ENCODE measurements around the gene LTB. TPM values are rescaled to one million over a fixed set of nuclear protein-coding genes. Genes with fewer than 3 reads are reported as not detected.

The LTB gene, protein sequence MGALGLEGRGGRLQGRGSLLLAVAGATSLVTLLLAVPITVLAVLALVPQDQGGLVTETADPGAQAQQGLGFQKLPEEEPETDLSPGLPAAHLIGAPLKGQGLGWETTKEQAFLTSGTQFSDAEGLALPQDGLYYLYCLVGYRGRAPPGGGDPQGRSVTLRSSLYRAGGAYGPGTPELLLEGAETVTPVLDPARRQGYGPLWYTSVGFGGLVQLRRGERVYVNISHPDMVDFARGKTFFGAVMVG
- 1,000 to 10,000 TPM; 1,438 to 1,452 TPM for total RNA-seq

GRCh38 chr6:31582230-31582643 is at the start of gene LTB:
LTB (minus strand) TSS chr6:31582424; CDS start chr6:31582417, 7 bp downstream.

DNA sequence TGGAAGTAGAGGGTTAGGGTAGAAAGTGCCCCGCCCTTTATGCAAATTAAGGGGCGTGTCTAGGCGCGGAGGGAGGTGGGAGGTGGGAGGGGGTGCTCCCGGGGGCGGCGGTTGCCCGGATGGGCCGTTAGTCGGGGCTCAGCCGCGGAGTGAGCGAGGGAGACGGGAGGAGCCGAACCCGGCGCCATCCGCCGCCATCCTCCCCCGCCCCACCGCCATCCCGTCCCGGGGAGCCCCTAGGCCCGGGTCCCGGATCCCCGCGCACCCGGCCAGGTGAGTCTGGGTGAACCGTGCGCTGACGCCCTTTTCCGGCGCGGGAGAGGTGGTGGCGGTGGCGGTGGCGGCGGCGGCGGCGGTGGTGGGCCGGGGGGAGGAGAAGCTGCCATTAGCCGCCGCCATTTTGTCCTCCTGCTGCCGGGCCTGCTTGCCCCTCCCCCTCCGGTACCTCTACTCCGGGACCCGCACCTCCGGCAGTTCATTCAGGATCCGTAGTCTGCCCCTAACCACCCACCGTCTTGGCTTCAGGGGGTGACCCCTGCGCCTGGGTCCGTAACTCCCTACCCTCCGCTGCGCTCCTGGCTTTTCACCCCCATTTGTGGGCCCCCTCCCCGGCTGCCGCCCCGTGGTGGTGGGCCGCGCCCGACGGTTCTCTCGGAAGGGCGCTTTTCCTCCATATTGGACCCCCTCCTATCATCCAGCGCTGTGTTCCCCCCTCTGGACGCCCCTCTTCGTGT is 38.5 kb upstream of the LTB start, which contains the start of gene PRRC2A:
TSS of gene PRRC2A (plus strand) at position 130 of the 734 bp plus-strand sequence. CDS start 2,075 bp downstream, outside the sequence.

DNA sequence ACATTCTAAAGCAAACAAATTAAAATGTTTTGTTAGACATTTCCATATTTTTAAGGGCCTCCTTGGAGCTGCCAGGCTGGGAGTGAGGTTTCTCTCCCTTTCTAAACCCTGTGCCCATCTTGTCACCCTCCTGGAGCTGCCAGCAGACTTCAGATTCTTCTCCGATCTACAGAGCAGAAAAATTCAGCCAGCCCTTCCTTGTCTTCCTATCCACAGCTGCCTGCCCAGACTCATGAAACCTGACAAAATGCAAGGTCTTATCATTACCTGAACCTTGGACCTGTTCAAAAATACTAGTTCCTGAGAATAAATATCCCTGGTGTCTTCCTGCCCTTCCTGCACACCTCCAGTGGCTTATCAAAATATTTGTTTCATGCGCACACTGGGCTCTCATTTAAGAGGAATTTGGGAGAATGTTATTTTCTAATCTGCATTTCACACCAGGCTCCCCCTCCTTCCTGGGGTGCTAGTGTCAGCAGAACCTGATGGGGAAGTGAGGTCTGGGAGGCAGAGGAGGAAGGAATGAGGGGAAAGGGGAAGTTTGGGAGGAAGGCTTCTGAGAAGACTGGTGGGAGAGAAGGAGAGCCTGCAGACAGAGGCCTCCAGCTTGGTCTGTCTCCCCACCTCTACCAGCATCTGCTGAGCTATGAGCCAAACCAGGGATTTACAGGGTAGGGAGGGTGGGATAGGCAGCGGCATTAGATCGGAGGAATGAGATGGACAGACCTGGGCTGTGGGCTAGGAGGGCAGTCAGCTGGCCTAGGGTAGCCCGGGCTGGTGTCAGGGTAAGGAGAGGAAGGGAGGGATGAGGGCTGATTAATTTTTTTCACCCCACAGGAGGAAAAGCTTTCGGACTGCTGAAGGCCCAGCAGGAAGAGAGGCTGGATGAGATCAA is 32.7 kb upstream of the LTB start, which contains the start of gene AIF1:
TSS of gene AIF1 (plus strand) at position 551 of the 895 bp plus-strand sequence. CDS start at position 647, 96 bp downstream.

GRCh38 chr6:31586008-31586407 is 3.8 kb upstream of the LTB start, which contains the start of gene LST1:
LST1 (plus strand) TSS chr6:31586277; CDS start chr6:31587300, 1,023 bp downstream.

GRCh38 chr6:31575335-31575901 is 6.8 kb downstream of the LTB start, which contains the start of gene TNF:
TNF (plus strand) TSS chr6:31575565; CDS start chr6:31575742, 177 bp downstream.

DNA sequence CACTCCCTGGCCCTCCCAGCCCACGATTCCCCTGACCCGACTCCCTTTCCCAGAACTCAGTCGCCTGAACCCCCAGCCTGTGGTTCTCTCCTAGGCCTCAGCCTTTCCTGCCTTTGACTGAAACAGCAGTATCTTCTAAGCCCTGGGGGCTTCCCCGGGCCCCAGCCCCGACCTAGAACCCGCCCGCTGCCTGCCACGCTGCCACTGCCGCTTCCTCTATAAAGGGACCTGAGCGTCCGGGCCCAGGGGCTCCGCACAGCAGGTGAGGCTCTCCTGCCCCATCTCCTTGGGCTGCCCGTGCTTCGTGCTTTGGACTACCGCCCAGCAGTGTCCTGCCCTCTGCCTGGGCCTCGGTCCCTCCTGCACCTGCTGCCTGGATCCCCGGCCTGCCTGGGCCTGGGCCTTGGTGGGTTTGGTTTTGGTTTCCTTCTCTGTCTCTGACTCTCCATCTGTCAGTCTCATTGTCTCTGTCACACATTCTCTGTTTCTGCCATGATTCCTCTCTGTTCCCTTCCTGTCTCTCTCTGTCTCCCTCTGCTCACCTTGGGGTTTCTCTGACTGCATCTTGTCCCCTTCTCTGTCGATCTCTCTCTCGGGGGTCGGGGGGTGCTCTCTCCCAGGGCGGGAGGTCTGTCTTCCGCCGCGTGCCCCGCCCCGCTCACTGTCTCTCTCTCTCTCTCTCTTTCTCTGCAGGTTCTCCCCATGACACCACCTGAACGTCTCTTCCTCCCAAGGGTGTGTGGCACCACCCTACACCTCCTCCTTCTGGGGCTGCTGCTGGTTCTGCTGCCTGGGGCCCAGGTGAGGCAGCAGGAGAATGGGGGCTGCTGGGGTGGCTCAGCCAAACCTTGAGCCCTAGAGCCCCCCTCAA is 9.9 kb downstream of the LTB start, which contains the start of gene LTA:
TSS of gene LTA (plus strand) at position 249 of the 871 bp plus-strand sequence. CDS start at position 703, 454 bp downstream.

GRCh38 chr6:31546958-31547726 is 35.1 kb downstream of the LTB start, which contains the start of gene NFKBIL1:
NFKBIL1 (plus strand) TSS chr6:31547608; CDS start chr6:31547695, 87 bp downstream.

GRCh38 chr6:31546339-31546957 is 35.8 kb downstream of the LTB start, which contains the start of gene ATP6V1G2:
ATP6V1G2 (minus strand) TSS chr6:31546608; CDS start chr6:31546559, 49 bp downstream.

DNA sequence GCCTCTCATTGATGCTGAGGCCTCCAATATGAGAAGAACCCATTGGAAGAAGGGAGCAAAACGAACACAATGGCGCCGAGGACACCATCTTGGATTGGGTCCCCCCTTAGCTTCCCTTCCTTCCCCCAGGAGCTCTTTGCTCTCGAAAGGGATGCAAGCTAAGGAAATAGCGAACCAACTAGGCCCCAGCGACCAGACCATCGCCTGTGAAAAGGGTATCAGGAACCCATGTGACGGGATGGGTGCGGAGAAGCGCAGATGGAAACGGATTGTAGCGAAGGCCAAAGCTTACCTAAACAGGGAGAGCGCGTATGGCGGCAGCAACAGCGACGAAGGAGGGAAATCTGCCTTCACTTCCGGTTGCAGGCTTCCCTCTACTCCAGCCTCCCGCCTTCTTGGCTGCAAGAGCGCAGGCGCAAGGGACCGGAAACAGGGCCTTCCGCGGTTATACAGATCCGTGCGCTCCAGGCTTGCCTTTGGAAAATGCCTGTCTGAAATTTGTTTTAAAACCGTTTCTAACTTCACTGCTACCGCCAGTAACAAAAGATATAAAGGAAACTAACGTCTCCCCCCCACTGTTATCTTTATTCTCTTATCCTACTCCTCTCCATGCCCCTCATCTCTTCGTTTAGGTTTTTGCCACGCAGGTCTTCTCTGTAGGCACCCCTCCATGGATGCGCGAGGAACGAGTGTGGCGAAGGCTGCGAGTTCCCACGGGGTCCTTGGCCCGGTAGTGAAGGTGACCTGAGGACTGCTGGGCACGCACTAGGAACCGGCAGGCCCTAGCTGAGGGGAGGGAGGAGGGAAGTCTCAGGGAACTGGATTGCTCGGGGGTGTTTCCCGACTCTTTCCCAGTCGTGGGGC is 40.3 kb downstream of the LTB start, which contains the start of gene DDX39B:
TSS of gene DDX39B (minus strand) at position 346 of the 864 bp plus-strand sequence. CDS start 1,471 bp downstream, outside the sequence.

Other genes starting within 250 kb of the LTB start
- gene HLA-B, start 225.2 kb downstream of the LTB start, total RNA-seq, result 1,000 to 10,000 TPM; 4,256 to 4,376 TPM
- 10 to 100 TPM in 1 of 2 experiments, 1 to 10 TPM in 1; 8.9 to 10.4 TPM for gene MICA, start 178.8 kb downstream of the LTB start, total RNA-seq
- gene MICB, start 84.3 kb downstream of the LTB start, total RNA-seq, result 10 to 100 TPM; 37.8 to 38.1 TPM
- gene MCCD1, start 53.5 kb downstream of the LTB start, total RNA-seq, result not detected
- gene DDX39B, start 40.4 kb downstream of the LTB start, total RNA-seq, result 100 to 1,000 TPM; 423 to 444 TPM
- 1 to 10 TPM; 3.5 to 4.2 TPM for gene ATP6V1G2, start 35.8 kb downstream of the LTB start, total RNA-seq
- gene NFKBIL1, start 34.8 kb downstream of the LTB start, total RNA-seq, result 10 to 100 TPM; 12.9 to 15.8 TPM
- gene LTA, start 10.1 kb downstream of the LTB start, total RNA-seq, result 10 to 100 TPM; 29.6 TPM
- gene TNF, start 6.9 kb downstream of the LTB start, total RNA-seq, result 10 to 100 TPM; 51.3 to 53.4 TPM
- gene LST1, start 3.9 kb upstream of the LTB start, total RNA-seq, result 10 to 100 TPM; 67.8 to 71.0 TPM
- 10 to 100 TPM; 27.6 to 28.8 TPM for gene NCR3, start 10.6 kb upstream of the LTB start, total RNA-seq
- gene AIF1, start 32.8 kb upstream of the LTB start, total RNA-seq, result 10 to 100 TPM; 45.4 to 46.1 TPM
- 100 to 1,000 TPM; 210 to 211 TPM for gene PRRC2A, start 38.3 kb upstream of the LTB start, total RNA-seq
- 100 to 1,000 TPM; 278 to 280 TPM for gene BAG6, start 70.2 kb upstream of the LTB start, total RNA-seq
- gene APOM, start 73.5 kb upstream of the LTB start, total RNA-seq, result 1 to 10 TPM; 3.8 to 3.9 TPM
- 10 to 100 TPM; 23.6 to 24.2 TPM for gene C6orf47, start 78.4 kb upstream of the LTB start, total RNA-seq
- 10 to 100 TPM; 26.4 to 29.1 TPM for gene GPANK1, start 82.6 kb upstream of the LTB start, total RNA-seq
- 100 to 1,000 TPM; 181 to 195 TPM for gene CSNK2B, start 83.7 kb upstream of the LTB start, total RNA-seq
- 10 to 100 TPM; 20.3 to 23.5 TPM for gene LY6G5B, start 87.6 kb upstream of the LTB start, total RNA-seq
- gene LY6G5C, start 98.6 kb upstream of the LTB start, total RNA-seq, result 1 to 10 TPM; 1.8 to 2.2 TPM
- 10 to 100 TPM; 50.4 to 54.9 TPM for gene ABHD16A, start 120.9 kb upstream of the LTB start, total RNA-seq
- not detected for gene LY6G6F, start 124.4 kb upstream of the LTB start, total RNA-seq
- gene LY6G6D, start 132.9 kb upstream of the LTB start, total RNA-seq, result not detected
- gene LY6G6C, start 139.3 kb upstream of the LTB start, total RNA-seq, result not detected
- gene MPIG6B, start 140.9 kb upstream of the LTB start, total RNA-seq, result under 1 TPM; 0.22 to 0.43 TPM
- gene DDAH2, start 146.9 kb upstream of the LTB start, total RNA-seq, result 10 to 100 TPM; 18.1 to 18.9 TPM
- gene CLIC1, start 154.1 kb upstream of the LTB start, total RNA-seq, result 100 to 1,000 TPM; 534 to 538 TPM
- gene MSH5, start 157.6 kb upstream of the LTB start, total RNA-seq, result 10 to 100 TPM; 47.4 to 47.7 TPM
- gene SAPCD1, start 180.2 kb upstream of the LTB start, total RNA-seq, result 10 to 100 TPM; 11.3 to 12.0 TPM
- 1 to 10 TPM; 3.8 to 3.9 TPM for gene VWA7, start 194.9 kb upstream of the LTB start, total RNA-seq
- 10 to 100 TPM; 74.6 to 79.2 TPM for gene VARS1, start 213.3 kb upstream of the LTB start, total RNA-seq
- gene LSM2, start 224.5 kb upstream of the LTB start, total RNA-seq, result 10 to 100 TPM; 72.5 to 75.6 TPM
- 1 to 10 TPM; 3.7 to 3.8 TPM for gene HSPA1L, start 232.9 kb upstream of the LTB start, total RNA-seq
- gene HSPA1A, start 233.1 kb upstream of the LTB start, total RNA-seq, result 10 to 100 TPM; 75.8 to 83.8 TPM
- gene HSPA1B, start 245.3 kb upstream of the LTB start, total RNA-seq, result 10 to 100 TPM; 35.5 to 35.9 TPM